Stimulated activated CD8-positive, alpha-beta memory T cell treated with anti-CD3 and anti-CD28 coated beads, Interleukin-7, amount 100 ng/mL, for 4 hours (primary cell): ENCODE results near the gene CDKN3.

Experiments
- DNase-seq, 2 donors: peaks; one replicate each; pipeline ENCODE4 v3.0.0-alpha.2; 2020; ENCODE audit warnings: low read depth in 2 of 2

Gene CDKN3

GRCh38 chr14:54396493-54397335 lies at the start of gene CDKN3:
CDKN3 (plus strand) TSS chr14:54397007; CDS start chr14:54397069, 62 bp downstream.
- DNase-seq = peak; percentile 94

GRCh38 chr14:54347044-54347443 lies 49.8 kb upstream of the CDKN3 start:
- no peak for DNase-seq

GRCh38 chr14:54348001-54348611 lies 48.7 kb upstream of the CDKN3 start:
- no peak for DNase-seq

DNA sequence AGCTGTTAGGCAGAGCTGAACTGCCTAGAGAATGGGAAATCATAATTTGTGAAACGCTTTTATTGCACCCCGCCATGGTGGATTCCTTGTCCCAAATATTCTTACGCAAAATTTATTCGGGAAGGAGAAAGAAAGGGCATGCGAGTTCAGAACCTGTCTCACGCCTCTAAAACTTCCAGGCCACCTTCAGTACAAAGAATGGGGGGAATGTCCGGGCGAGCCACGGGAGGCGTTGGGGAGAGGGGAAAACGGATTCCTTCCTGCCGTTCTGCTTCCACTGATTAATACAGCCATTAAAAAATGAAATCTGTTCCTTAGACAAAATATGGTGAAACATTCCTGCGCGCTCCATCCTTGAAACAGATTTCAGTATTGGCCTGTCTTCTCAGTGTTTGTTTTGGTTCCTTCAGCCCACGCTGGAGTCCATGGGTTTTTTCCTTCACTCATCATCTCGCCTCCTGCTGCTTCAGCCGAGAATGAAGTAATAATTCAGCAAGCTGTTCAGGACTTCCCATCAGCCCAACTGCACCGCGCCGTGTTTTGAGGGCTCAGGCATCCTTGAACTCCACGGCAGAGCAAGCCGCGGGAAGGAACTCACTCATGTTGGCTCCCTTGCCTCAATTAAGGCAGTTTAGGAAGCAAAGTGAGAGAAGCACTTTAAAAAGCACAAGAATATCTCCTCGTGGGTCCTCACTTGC lies 47.7 kb upstream of the CDKN3 start:
- DNase-seq = no peak

DNA sequence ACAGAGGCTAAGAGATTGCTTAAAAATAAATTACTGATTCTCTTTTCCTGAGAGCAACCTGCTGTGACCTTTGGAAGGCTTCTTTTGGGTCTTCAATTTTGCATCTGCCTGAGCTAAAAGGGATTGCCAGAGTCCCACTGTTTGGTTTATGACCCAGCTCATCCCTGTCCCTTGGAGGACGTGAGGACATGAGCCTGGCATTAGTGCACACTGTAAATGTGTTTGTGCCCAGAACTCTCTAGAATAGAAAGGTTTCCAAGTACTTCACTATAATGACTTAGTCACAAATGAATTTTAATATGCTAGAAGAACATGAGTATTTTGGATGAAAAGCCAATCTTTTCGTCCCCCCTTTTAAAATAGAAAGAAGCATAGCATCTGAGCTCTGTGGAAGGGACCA lies 47.1 kb upstream of the CDKN3 start:
- DNase-seq = no peak

GRCh38 chr14:54350203-54350602 lies 46.6 kb upstream of the CDKN3 start:
- no peak for DNase-seq

GRCh38 chr14:54353266-54353665 lies 43.5 kb upstream of the CDKN3 start:
- DNase-seq = no peak

DNA sequence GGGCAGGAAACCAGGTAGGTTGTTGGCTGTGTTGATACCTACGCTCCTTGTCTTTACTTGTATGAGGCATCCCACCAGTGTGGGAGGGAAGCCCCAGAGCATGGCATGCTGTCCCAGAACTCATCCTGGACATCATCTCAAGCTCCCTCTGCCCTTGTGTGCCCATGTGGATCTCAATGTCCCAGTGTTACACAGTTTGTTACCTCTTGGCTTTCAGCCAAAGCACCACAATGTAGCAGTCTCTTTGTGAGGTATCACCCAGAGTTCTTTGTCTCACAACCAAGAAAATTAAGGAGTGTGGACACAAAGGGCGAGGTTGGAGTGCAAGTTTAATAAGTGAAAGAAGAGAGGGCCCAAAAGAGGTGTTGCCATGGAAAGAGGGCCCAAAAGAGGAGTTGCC lies 43.1 kb upstream of the CDKN3 start:
- DNase-seq = no peak

DNA sequence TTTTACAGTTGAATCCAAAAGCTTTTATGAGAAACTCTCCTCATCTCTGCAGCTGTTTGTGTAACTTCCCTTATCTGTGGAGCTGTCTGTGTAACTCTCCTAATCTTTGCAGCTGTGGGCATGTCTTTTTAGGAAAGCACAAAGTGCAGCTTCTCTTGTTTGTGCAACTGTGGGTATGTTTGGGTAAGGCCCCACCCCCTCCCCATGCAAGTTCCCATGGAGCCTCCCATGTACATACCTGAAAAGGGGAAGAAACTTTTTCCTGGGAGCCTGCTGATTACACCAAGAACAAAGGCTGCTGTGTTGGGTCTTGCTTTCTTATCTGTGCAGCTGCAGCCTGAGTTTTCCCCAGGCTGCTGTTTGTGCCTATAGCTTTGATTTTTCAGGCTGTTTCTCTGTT lies 42.7 kb upstream of the CDKN3 start:
- no peak for DNase-seq

DNA sequence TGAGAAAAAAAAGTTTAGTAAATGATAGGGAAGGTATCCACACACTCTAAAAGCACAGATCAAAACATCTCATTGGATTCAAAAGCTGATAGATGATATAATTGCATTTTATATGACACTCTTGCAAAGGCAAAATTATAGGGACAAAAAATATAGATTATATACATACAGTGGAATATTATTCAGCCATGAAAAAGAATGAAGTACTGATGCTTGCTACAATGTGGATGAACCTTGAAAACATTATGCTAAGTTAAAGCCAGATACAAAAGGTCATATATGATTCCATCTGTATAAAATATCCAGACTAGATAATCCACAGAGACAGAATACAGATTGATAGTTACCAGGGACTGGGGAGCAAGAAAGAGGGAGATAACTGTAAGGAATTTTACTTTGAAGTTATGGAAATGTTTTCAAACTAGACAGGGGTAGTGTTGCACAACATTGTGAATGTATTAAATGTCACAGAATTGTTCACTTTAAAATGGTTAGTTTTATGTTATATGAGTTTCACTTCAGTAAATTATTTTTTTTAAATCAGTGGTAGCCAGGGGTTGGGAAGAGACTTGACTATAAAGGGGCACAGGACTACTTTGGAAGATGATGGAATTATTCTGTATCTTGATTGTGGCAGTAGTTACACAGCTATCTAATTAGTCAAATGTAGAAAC lies 41.7 kb upstream of the CDKN3 start:
- no peak for DNase-seq

GRCh38 chr14:54355698-54356097 lies 41.1 kb upstream of the CDKN3 start:
- no peak for DNase-seq

- DNase-seq = no peak
Measured at GRCh38 chr14:54356172-54356571, 40.6 kb upstream of the CDKN3 start.

GRCh38 chr14:54360667-54361066 lies 36.1 kb upstream of the CDKN3 start:
- DNase-seq = no peak

GRCh38 chr14:54362089-54362504 lies 34.7 kb upstream of the CDKN3 start:
- DNase-seq = no peak

GRCh38 chr14:54362759-54363437 lies 33.9 kb upstream of the CDKN3 start:
- DNase-seq = no peak

DNA sequence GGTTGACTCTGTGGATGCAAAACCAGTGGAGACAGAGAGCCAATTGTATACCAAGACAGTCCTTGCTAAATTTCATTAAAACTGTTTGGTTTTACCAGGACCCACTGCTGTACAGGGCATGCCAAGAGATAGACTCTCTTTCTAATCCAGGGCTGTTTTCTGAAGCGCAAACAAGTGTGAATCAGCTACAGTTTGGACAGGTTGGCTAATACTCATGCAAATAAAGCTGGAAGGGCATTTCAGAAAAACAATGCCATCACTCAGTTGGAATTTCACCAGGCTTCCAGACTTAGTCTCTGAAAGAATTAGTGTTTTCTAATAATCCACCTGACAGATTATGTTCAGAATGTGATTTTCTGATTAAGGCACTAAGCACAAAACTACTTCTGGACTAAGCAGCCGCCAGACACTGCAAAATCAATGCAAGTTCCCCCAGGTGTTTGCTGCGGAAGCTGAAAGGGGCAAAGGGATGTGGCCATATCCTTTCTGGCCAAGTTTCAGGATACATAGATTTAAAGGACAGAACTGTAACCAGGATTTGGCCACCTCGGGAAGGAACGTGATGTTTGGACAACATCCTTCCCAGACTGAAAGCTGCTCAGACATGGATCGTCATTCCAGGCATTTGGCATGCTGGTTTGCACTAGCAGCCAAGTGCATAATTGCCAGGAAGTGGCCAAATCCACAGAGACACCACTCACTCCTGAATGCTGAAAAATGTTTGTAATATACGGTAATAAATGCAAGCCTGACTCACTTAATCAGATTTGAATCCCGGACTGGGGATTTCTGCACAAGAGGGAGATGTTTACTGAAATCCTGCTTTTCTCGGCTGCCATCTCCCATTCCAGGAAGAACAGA lies 32.0 kb upstream of the CDKN3 start:
- DNase-seq = no peak

DNA sequence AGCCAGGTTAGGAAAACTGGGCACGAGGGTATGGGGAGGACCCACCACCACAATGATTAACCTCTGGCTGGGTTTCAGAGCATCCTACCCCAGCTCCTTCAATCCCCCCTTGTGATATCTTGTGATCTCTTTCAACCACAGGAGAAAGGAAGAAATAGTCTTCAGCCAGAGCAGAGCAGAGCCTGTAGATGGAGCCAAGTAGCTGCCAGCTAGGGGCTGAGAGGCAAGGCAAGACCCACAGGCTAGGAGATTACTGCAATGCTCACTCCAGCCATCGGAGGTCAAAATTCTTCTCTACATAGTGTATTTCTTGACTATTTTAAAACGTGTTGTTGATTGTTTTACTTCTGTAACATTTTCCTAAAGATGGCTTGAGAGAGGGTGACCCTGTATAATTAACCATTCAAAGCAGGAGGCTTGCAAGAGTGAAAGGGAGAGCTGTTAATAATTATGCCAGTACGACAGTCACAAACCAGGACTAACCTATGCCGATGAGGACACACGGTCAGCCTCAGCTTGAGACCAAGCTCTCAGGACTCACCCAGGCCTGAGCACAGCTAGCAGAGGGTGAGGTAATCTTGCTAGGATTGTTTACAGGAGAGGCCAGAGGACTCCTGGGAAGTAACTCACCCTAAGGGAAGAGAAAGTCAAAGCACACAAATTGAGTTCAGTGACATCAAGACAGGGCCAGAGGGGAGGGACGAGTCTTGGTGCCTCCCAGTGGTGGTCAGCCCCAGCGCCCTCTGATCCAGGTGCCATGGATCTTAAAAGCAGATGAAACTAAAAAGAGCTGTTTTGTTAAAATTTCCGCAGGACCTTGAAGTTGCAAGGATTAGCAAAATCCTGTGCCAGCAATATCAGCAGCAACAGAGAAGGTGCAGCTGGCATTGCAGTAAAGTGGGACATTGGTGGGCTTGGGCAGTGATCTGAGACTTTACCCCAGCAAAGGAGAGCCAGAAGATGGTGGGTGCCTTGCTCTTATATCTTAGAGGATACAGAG lies 29.8 kb upstream of the CDKN3 start:
- no peak for DNase-seq

DNA sequence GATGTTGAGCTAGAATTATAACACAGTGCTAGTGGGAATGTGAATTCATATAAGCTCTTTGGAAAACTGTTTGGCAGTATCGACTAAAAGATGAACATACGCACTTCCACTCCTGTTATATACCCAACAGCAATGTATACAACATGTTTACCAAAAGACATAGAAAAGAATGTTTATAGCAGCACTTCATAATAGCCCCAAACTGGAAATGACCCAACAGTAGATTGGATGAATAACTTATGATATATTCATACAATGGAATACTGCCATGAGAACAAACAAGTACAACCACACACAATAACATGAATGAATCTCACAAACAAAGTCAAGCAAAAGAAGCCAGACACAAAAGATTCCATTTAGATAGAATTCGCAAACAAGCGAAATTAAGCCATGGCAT lies 28.5 kb upstream of the CDKN3 start:
- DNase-seq = no peak

DNA sequence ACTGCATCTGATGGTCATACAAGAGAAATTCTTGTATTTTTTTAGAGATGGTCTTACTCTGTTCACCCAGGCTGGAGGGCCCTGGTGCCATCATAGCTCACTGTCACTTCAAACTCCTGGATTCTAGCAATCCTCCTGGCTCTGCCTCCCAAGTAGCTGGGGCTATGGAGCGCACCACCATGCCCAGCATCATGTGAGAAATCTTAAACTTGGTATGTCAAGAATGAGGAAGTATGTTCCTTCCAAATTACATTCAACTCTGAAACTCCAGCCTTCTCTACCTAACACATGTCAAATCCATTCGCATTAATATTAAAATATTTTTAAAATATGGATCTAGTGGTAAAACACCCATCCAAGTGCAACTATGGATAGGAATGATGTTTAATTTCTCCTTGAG lies 27.5 kb upstream of the CDKN3 start:
- no peak for DNase-seq
